Prostate gland (tissue), 2 donors: ENCODE results near the gene TMEM11.

Source experiments
- POLR2A ChIP-seq: fragments of 450-650 bp; IDR thresholded peaks from one replicate; pipeline ENCODE4 v1.6.1; 2016; ENCODE audit warnings: antibody characterized with exemption, mild to moderate bottlenecking
- TF ChIP-seq, protein P1 (sequence below), 4 experiments: fragments of 200-600 bp in 2 of 4; fragments of 450-650 bp in 2 of 4; sonication (generic) in 2 of 4; IDR thresholded peaks; 1 replicate in 3 of 4; 2 replicates in 1 of 4; pipeline ENCODE4 v1.5.1; 2016 to 2019; ENCODE audit warnings: antibody characterized with exemption in 4 of 4, mild to moderate bottlenecking in 2 of 4, moderate library complexity in 2 of 4

GRCh38 chr17:21233581-21234347, 19.8 kb upstream of the TMEM11 start:
- TF ChIP-seq POLR2A = no peak
- TF ChIP-seq, protein P1, sequence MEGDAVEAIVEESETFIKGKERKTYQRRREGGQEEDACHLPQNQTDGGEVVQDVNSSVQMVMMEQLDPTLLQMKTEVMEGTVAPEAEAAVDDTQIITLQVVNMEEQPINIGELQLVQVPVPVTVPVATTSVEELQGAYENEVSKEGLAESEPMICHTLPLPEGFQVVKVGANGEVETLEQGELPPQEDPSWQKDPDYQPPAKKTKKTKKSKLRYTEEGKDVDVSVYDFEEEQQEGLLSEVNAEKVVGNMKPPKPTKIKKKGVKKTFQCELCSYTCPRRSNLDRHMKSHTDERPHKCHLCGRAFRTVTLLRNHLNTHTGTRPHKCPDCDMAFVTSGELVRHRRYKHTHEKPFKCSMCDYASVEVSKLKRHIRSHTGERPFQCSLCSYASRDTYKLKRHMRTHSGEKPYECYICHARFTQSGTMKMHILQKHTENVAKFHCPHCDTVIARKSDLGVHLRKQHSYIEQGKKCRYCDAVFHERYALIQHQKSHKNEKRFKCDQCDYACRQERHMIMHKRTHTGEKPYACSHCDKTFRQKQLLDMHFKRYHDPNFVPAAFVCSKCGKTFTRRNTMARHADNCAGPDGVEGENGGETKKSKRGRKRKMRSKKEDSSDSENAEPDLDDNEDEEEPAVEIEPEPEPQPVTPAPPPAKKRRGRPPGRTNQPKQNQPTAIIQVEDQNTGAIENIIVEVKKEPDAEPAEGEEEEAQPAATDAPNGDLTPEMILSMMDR (IDR thresholded peaks at IDR 0.05) = no peak
